Left lung (tissue), 10 donors: ENCODE measurements around the gene KIR2DL3. TPM values are rescaled to one million over a fixed set of nuclear protein-coding genes. Genes with fewer than 3 reads are reported as not detected.
A peak's percentile ranks its signal among the peaks of the same experiment; 100 is the strongest.
"Not testable (repeated sequence)": the region's sequence is repeated elsewhere in the genome, so short reads cannot be mapped to it uniquely, and the experiment has no call there.

Experiments used
- ATAC-seq: fragments of 200-7000 bp; cut with Tn5 transposase; one replicate; pipeline ENCODE4 v1.9.1; 2020; ENCODE audit warnings: moderate library complexity
- DNase-seq, 4 donors: peaks; one replicate each; pipeline ENCODE4 v3.0.0-alpha.2; 2013 to 2020
- H3K27ac ChIP-seq, 2 donors: fragments of 200-600 bp; sonication (generic) in 1 of 2; one replicate each; pipeline versions ENCODE4 v1.5.0 to v1.8.0; 2020 to 2021
- H3K27me3 ChIP-seq, 2 donors: fragments of 200-600 bp; sonication (generic) in 1 of 2; one replicate each; pipeline versions ENCODE4 v1.5.0 to v1.8.0; 2020 to 2021
- H3K36me3 ChIP-seq, 2 donors: fragments of 200-600 bp; sonication (generic) in 1 of 2; one replicate each; pipeline versions ENCODE4 v1.5.0 to v1.8.0; 2020 to 2021
- H3K4me1 ChIP-seq, 2 donors: fragments of 200-600 bp; one replicate each; pipeline ENCODE4 v1.8.0; 2021
- H3K4me3 ChIP-seq, 2 donors: fragments of 200-600 bp; sonication (generic) in 1 of 2; one replicate each; pipeline versions ENCODE4 v1.5.0 to v1.8.0; 2020 to 2021; ENCODE audit warnings: mild to moderate bottlenecking in 1 of 2
- H3K9me3 ChIP-seq, 2 donors: fragments of 200-600 bp; sonication (generic) in 1 of 2; one replicate each; pipeline versions ENCODE4 v1.5.0 to v1.8.0; 2020 to 2021
- CTCF ChIP-seq, 2 donors: fragments of 200-600 bp; sonication (generic) in 1 of 2; IDR thresholded peaks; one replicate each; pipeline versions ENCODE4 v1.5.0 to v1.8.0; 2021; ENCODE audit warnings: antibody characterized with exemption in 2 of 2
- intact Hi-C, 2 donors: fragments of 100-400 bp; cut with DNase I; formaldehyde crosslinking; loops; one replicate each; pipeline versions ENCODE4 v1.11.2 to v1.14.2; 2022
- polyA plus RNA-seq, 6 donors: library from polyadenylated mRNA; unstranded; fragments of 120-200 nt; gene quantifications; one replicate each; pipeline ENCODE4 v1.2.1, GENCODE V29; 2013; ENCODE audit not compliant: insufficient read length in 6 of 6
- total RNA-seq, 2 donors: library from RNA; stranded (reverse); fragmentation: NEBNext Ultra II Directional; extraction: Animal tissue kit (Norgen Biotek cat#: 25700); gene quantifications; one replicate each; pipeline ENCODE4 v1.2.1, GENCODE V29; 2021
- donor health status: DM: no; HTN: yes; CAD: no.
- donor health status: DM: no; HTN: no; CAD: no.

The KIR2DL3 gene
- total and polyA plus RNA-seq, 8 donors, result 0.10 to 0.23 (median 0.13) TPM; not detected in 3

GRCh38 chr19:54782916-54783315 lies 44.6 kb downstream of the KIR2DL3 start:
- intact Hi-C loops, ATAC-seq, H3K27ac ChIP-seq, DNase-seq, H3K9me3 ChIP-seq, H3K36me3 ChIP-seq, H3K27me3 ChIP-seq, H3K4me3 ChIP-seq: not testable (repeated sequence)
- peaks cover 0 to 11% of the 10 kb centered on the region in 2 donors for H3K4me1 ChIP-seq

GRCh38 chr19:54786091-54786723 lies 47.9 kb downstream of the KIR2DL3 start:
- DNase-seq, ATAC-seq, H3K4me3 ChIP-seq, H3K9me3 ChIP-seq, H3K27ac ChIP-seq, H3K27me3 ChIP-seq, intact Hi-C loops, H3K36me3 ChIP-seq: not testable (repeated sequence)
- H3K4me1 ChIP-seq, result peaks cover 0 to 20% of the 10 kb centered on the region in 2 donors

DNA sequence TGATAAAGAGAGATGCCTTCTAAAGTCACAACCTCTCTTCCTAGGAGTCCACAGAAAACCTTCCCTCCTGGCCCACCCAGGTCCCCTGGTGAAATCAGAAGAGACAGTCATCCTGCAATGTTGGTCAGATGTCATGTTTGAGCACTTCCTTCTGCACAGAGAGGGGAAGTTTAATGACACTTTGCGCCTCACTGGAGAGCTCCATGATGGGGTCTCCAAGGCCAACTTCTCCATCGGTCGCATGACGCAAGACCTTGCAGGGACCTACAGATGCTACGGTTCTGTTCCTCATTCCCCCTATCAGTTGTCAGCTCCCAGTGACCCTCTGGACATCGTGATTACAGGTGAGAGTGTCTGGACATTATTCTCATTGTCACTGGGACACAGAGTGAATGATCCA lies 49.8 kb downstream of the KIR2DL3 start:
- intact Hi-C loops, ATAC-seq: not testable (repeated sequence)

DNA sequence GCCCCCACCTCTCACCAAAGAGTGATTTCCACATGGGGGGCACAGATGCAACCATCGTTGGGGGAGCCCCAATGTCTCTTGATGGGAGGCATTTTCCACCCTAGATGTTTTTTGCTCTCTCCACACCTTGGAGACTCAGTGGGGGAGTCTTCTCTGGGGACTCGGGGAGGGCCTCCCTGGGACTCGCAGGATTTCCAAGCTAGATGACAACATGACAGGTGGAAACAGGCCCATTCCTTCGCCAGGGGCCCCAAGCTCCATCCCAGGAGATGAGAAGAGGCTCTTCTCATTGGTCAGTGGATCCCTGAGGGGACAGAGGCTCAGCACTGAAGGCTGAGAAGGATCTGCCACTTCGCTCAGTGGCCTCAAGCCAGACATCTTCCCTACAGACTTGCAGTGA lies 52.4 kb downstream of the KIR2DL3 start:
- H3K4me1 ChIP-seq, result peaks cover 0 to 28% of the 10 kb centered on the region in 2 donors
- H3K27ac ChIP-seq, result no peak overlapping the region
- H3K36me3 ChIP-seq, result no peaks in the 10 kb centered on the region
- ATAC-seq (no peak), DNase-seq (no peak)
- intact Hi-C loops, result no loop called here
- TF ChIP-seq CTCF (IDR thresholded peaks at IDR 0.05), result no peak
- H3K27me3 ChIP-seq, result peaks cover 0 to 9% of the 10 kb centered on the region in 2 donors
- H3K9me3 ChIP-seq, result no peaks in the 10 kb centered on the region
- H3K4me3 ChIP-seq, result no peak overlapping the region

More for the DNA sequence above, 49.8 kb downstream of the KIR2DL3 start:
- Histone ChIP-seq H3K4me1 (peaks cover 0 to 28% of the 10 kb centered on the region in 2 donors), H3K27ac (peak overlapping the region in 1 of 2 donors; percentile 73)
- not testable (repeated sequence) for H3K36me3 ChIP-seq, H3K4me3 ChIP-seq, H3K27me3 ChIP-seq, DNase-seq, H3K9me3 ChIP-seq

DNA sequence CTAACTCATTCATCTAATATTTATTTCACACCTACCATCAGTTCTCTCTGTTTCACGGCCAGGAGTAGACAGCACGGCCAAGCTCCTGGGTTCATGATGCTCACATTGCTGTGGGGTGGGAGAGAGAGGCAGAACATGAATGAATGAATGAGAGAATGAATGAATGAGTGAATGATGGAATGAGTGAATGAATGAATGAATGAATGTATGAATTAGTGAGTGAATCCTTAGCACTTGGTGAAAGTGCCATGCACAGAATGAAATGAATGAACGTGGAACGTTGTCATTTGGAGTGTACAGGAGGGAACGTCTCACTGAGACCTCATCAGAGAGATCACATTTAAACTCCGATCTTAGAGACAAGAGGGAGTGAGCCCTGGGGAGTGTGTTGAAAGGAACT lies 53.2 kb downstream of the KIR2DL3 start:
- Histone ChIP-seq H3K27me3 (peaks cover 0 to 8% of the 10 kb centered on the region in 2 donors), H3K4me1 (peaks cover 0 to 28% of the 10 kb centered on the region in 2 donors), H3K27ac (no peak overlapping the region), H3K4me3 (no peak overlapping the region), H3K36me3 (no peaks in the 10 kb centered on the region), H3K9me3 (no peaks in the 10 kb centered on the region)
- ATAC-seq (no peak), DNase-seq (no peak)
- no peak for TF ChIP-seq CTCF (IDR thresholded peaks at IDR 0.05)
- intact Hi-C loops, result no loop called here

DNA sequence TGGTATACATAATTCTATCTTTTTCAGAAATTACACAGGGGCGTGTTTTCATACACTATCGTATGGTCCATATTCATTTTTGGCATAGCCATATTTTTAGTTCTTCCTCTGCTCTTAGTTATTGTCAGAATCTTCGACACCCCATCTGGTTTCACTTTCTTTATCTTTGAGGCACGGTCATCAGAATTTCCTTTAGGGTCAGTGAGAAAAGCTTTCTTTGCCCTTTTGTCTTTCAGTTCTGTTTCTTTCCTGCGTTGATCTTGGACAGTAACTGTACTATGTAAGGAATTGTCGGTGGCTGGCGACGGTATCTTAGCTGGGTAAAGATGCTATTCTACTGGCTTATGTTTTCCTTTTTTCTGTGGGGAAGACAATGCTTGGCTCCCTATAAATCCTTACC lies 54.5 kb downstream of the KIR2DL3 start:
- no peaks in the 10 kb centered on the region for H3K9me3 ChIP-seq
- no peaks in the 10 kb centered on the region for H3K36me3 ChIP-seq
- ATAC-seq (no peak), DNase-seq (no peak)
- H3K27ac ChIP-seq, result peak overlapping the region in 1 of 2 donors; percentile 13
- intact Hi-C loops, result no loop called here
- H3K4me1 ChIP-seq, result peaks cover 0 to 18% of the 10 kb centered on the region in 2 donors
- TF ChIP-seq CTCF (IDR thresholded peaks at IDR 0.05), result no peak
- H3K27me3 ChIP-seq, result peaks cover 0 to 15% of the 10 kb centered on the region in 2 donors
- H3K4me3 ChIP-seq, result peak overlapping the region in 1 of 2 donors; percentile 17

DNA sequence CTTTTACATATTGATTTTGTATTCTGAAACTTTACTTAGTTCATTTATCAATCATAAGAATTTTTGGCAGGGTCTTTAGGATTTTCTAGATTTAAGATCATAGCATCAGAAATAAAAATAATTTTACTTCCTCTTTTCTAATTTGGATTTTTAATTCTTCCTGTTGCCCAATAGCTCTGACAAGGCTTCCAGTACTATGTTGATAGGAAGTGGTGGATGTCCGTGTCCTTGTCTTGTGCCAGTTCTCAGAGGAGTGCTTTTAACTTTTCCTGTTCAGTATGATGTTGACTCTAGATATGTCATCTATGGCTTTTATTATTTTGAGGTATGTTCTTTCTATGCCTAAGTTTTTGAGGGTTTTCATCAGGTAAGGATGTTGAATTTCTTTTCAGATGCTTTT lies 57.4 kb downstream of the KIR2DL3 start:
- peaks cover 0 to 16% of the 10 kb centered on the region in 2 donors for H3K27me3 ChIP-seq

More for the DNA sequence above, 57.4 kb downstream of the KIR2DL3 start:
- no peaks in the 10 kb centered on the region for H3K36me3 ChIP-seq
- H3K27ac ChIP-seq, result peak overlapping the region in 1 of 2 donors; percentile 53
- DNase-seq, result no peak
- no peak for ATAC-seq
- H3K9me3 ChIP-seq, result no peaks in the 10 kb centered on the region
- no peak overlapping the region for H3K4me3 ChIP-seq
- H3K4me1 ChIP-seq, result peaks cover 0 to 8% of the 10 kb centered on the region in 2 donors
- TF ChIP-seq CTCF (IDR thresholded peaks at IDR 0.05), result no peak
- intact Hi-C loops, result no loop called here
